ENCODE measurements around the gene IGSF8. TPM values are rescaled to one million over a fixed set of nuclear protein-coding genes. Genes with fewer than 3 reads are reported as not detected.

IGSF8 gene
- total and polyA plus RNA-seq, 2 donors (not counting 3 experiments of a cell fraction or from before 2014, with no cell fraction given): 9.5 to 17.5 TPM

- H3K4me1 ChIP-seq (ENCODE audit: control insufficient read depth, extremely low read depth, insufficient read depth, low read length): no peaks in the 10 kb centered on the region
- H3K36me3 ChIP-seq (ENCODE audit: control insufficient read depth in 2 of 2, extremely low read depth in 1 of 2, insufficient read depth in 2 of 2, low read length in 2 of 2): no peaks in the 10 kb centered on the region
- H3K4me3 ChIP-seq (replicated peaks in 1 of 3; ENCODE audit: insufficient read depth in 1 of 3, low read depth in 1 of 3, low read length in 3 of 3): no peak overlapping the region
- no peaks in the 10 kb centered on the region for H3K9me1 ChIP-seq (replicated peaks; ENCODE audit: control insufficient read depth, extremely low read depth, insufficient read depth, low read length)
- dilution Hi-C loops (cut with MboI; ENCODE audit: extremely low pct_ligation_motif_present, low sequenced_read_pairs) (no loop called here), intact Hi-C loops (cut with micrococcal nuclease) (no loop called here)
- no peak for TF ChIP-seq JUN (IDR thresholded peaks at IDR 0.05; ENCODE audit: borderline replicate concordance, insufficient read depth, insufficient read length, low read depth)
- no peak for TF ChIP-seq GATA2 (IDR thresholded peaks at IDR 0.05; ENCODE audit: insufficient read depth, insufficient read length, low read depth, low read length)
- no peak for TF ChIP-seq FOS (IDR thresholded peaks at IDR 0.05; ENCODE audit: borderline replicate concordance, insufficient read depth, low read length)
- TF ChIP-seq, protein P1, sequence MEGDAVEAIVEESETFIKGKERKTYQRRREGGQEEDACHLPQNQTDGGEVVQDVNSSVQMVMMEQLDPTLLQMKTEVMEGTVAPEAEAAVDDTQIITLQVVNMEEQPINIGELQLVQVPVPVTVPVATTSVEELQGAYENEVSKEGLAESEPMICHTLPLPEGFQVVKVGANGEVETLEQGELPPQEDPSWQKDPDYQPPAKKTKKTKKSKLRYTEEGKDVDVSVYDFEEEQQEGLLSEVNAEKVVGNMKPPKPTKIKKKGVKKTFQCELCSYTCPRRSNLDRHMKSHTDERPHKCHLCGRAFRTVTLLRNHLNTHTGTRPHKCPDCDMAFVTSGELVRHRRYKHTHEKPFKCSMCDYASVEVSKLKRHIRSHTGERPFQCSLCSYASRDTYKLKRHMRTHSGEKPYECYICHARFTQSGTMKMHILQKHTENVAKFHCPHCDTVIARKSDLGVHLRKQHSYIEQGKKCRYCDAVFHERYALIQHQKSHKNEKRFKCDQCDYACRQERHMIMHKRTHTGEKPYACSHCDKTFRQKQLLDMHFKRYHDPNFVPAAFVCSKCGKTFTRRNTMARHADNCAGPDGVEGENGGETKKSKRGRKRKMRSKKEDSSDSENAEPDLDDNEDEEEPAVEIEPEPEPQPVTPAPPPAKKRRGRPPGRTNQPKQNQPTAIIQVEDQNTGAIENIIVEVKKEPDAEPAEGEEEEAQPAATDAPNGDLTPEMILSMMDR (IDR thresholded peaks at IDR 0.05; ENCODE audit: extremely low read depth in 1 of 2, insufficient read depth in 1 of 2, low read depth in 1 of 2, low read length in 2 of 2): no peak
- no peak for TF ChIP-seq MYC (IDR thresholded peaks at IDR 0.05; ENCODE audit: low read depth, low read length)
- no peak for TF ChIP-seq POLR2A (IDR thresholded peaks at IDR 0.05; ENCODE audit: low read depth, low read length)
- no peak for TF ChIP-seq MAX (IDR thresholded peaks at IDR 0.05; ENCODE audit: insufficient read depth, insufficient read length)
- no peak for TF ChIP-seq EZH2 (IDR thresholded peaks at IDR 0.05; ENCODE audit: borderline replicate concordance, low read depth, low read length, severe bottlenecking)
- no peak for TF ChIP-seq POLR2AphosphoS5 (IDR thresholded peaks at IDR 0.05; ENCODE audit: insufficient read depth, low read depth, low read length)
- ChIA-PET CTCF (no interaction called here), POLR2A (no interaction called here)
- BruUV-seq (replicated peaks): no TSS peak
- no peaks in the 10 kb centered on the region for H3K9me3 ChIP-seq (replicated peaks; ENCODE audit: control insufficient read depth, insufficient read depth, low read length)
- no peak overlapping the region for H3K9ac ChIP-seq (replicated peaks; ENCODE audit: extremely low read depth, insufficient read depth, low read length)
- FAIRE-seq (no peak), DNase-seq (ENCODE audit: low read depth, low spot score) (no peak)
- H3K27ac ChIP-seq (ENCODE audit: insufficient read depth, low read depth, low read length): no peak overlapping the region
- no peak overlapping the region for H2AFZ ChIP-seq (ENCODE audit: low read depth, low read length)
- peaks cover 21 to 22% of the 10 kb centered on the region in 2 experiments for H3K27me3 ChIP-seq (ENCODE audit: control insufficient read depth in 2 of 2, insufficient read depth in 2 of 2, low read length in 2 of 2)
- no peaks in the 10 kb centered on the region for H3K79me2 ChIP-seq (ENCODE audit: control insufficient read depth, insufficient read depth, low read length)
- no peak overlapping the region for H3K4me2 ChIP-seq (ENCODE audit: insufficient read depth, low read length)
- no peaks in the 10 kb centered on the region for H4K20me1 ChIP-seq (replicated peaks; ENCODE audit: control insufficient read depth, extremely low read depth, insufficient read depth, low read length)
These were observed 20.5 kb upstream of the IGSF8 start for GRCh38 chr1:160118928-160119327.
